H9 (cell line): ENCODE measurements around the gene RCAN2. TPM values are rescaled to one million over a fixed set of nuclear protein-coding genes. Genes with fewer than 3 reads are reported as not detected.

Source experiments
- DNase-seq: peaks from one replicate; pipeline ENCODE4 v3.0.0-alpha.2; 2017
- H2AFZ ChIP-seq: one replicate; pipeline ENCODE4 v1.6.1; 2013; ENCODE audit warnings: mild to moderate bottlenecking, low read length, control low read depth, moderate library complexity
- H2AK5ac ChIP-seq: 2 replicates; pipeline ENCODE4 v1.6.1; 2013; ENCODE audit warnings: low read length, control low read depth, mixed read lengths; ENCODE audit not compliant: insufficient read length
- H2BK120ac ChIP-seq: one replicate; pipeline ENCODE4 v1.6.1; 2013; ENCODE audit warnings: low read depth, mild to moderate bottlenecking, low read length, control low read depth, inconsistent platforms; ENCODE audit not compliant: poor library complexity, severe bottlenecking
- H2BK12ac ChIP-seq: 2 replicates; pipeline ENCODE4 v1.6.1; 2013; ENCODE audit warnings: low read length, control low read depth, mixed read lengths, low read depth; ENCODE audit not compliant: insufficient read length
- H2BK15ac ChIP-seq: 2 replicates; pipeline ENCODE4 v1.6.1; 2013; ENCODE audit warnings: low read depth, low read length, control low read depth
- H2BK20ac ChIP-seq: one replicate; pipeline ENCODE4 v1.6.1; 2013; ENCODE audit warnings: low read depth, mild to moderate bottlenecking, low read length, control low read depth, inconsistent platforms; ENCODE audit not compliant: poor library complexity, severe bottlenecking
- H2BK5ac ChIP-seq: 2 replicates; pipeline ENCODE4 v1.6.1; 2013; ENCODE audit warnings: low read length, control low read depth, mixed read lengths; ENCODE audit not compliant: insufficient read length
- H3K14ac ChIP-seq: 2 replicates; pipeline ENCODE4 v1.6.1; 2013; ENCODE audit warnings: low read length, control low read depth; ENCODE audit not compliant: insufficient read depth
- H3K18ac ChIP-seq: 2 replicates; pipeline ENCODE4 v1.6.1; 2013; ENCODE audit warnings: low read depth, mild to moderate bottlenecking, mixed read lengths, low read length, control low read depth; ENCODE audit not compliant: insufficient read length
- H3K23ac ChIP-seq: 2 replicates; pipeline ENCODE4 v1.6.1; 2013; ENCODE audit warnings: low read length, control low read depth, mixed read lengths, low read depth; ENCODE audit not compliant: insufficient read length
- H3K23me2 ChIP-seq: 2 replicates; pipeline ENCODE4 v1.6.1; 2013; ENCODE audit warnings: low read depth, mild to moderate bottlenecking, mixed read lengths, low read length, control low read depth; ENCODE audit not compliant: insufficient read length, poor library complexity, severe bottlenecking
- H3K27ac ChIP-seq: 2 replicates; pipeline ENCODE4 v1.5.1; 2013; ENCODE audit warnings: low read length, control low read depth, mixed read lengths, low read depth; ENCODE audit not compliant: insufficient read length
- H3K27me3 ChIP-seq: 2 replicates; pipeline ENCODE4 v1.6.1; 2013; ENCODE audit warnings: low read length, control low read depth, inconsistent platforms; ENCODE audit not compliant: insufficient read depth
- H3K4ac ChIP-seq: 2 replicates; pipeline ENCODE4 v1.6.1; 2013; ENCODE audit warnings: low read depth, mild to moderate bottlenecking, control low read depth, inconsistent platforms, low read length, moderate library complexity
- H3K4me1 ChIP-seq: 2 replicates; pipeline ENCODE4 v1.6.1; 2013; ENCODE audit warnings: low read length, control low read depth, inconsistent platforms; ENCODE audit not compliant: insufficient read depth
- H3K4me2 ChIP-seq: 2 replicates; pipeline ENCODE4 v1.6.1; 2013; ENCODE audit warnings: low read length, control low read depth, mixed read lengths; ENCODE audit not compliant: insufficient read length, insufficient read depth
- H3K56ac ChIP-seq: 2 replicates; pipeline ENCODE4 v1.6.1; 2013; ENCODE audit warnings: low read depth, mild to moderate bottlenecking, mixed read lengths, low read length, control low read depth; ENCODE audit not compliant: insufficient read length
- H3K79me1 ChIP-seq: 2 replicates; pipeline ENCODE4 v1.6.1; 2013; ENCODE audit warnings: low read depth, mild to moderate bottlenecking, moderate library complexity, low read length, control low read depth, inconsistent platforms; ENCODE audit not compliant: insufficient read depth, poor library complexity, severe bottlenecking
- H3K79me2 ChIP-seq: 2 replicates; pipeline ENCODE4 v1.6.1; 2013; ENCODE audit warnings: low read length, control low read depth, inconsistent platforms; ENCODE audit not compliant: insufficient read depth
- H3K9ac ChIP-seq: 2 replicates; pipeline ENCODE4 v1.6.1; 2013; ENCODE audit warnings: low read length, control low read depth, mixed read lengths; ENCODE audit not compliant: insufficient read length; ENCODE audit errors: extremely low read depth
- H3K9me3 ChIP-seq: one replicate; pipeline ENCODE4 v1.6.1; 2013; ENCODE audit warnings: low read depth, low read length, inconsistent platforms; ENCODE audit not compliant: control insufficient read depth
- H3T11ph ChIP-seq: one replicate; pipeline ENCODE4 v1.6.1; 2013; ENCODE audit warnings: mild to moderate bottlenecking, low read length, control low read depth, inconsistent platforms
- H4K20me1 ChIP-seq: one replicate; pipeline ENCODE4 v1.6.1; 2013; ENCODE audit not compliant: control insufficient read depth, insufficient read length, insufficient read depth
- H4K5ac ChIP-seq: 2 replicates; pipeline ENCODE4 v1.6.1; 2013; ENCODE audit warnings: low read depth, mild to moderate bottlenecking, mixed read lengths, low read length, control low read depth; ENCODE audit not compliant: insufficient read length
- H4K8ac ChIP-seq: replicated peaks from 2 replicates; pipeline ENCODE4 v1.6.1; 2013; ENCODE audit warnings: low read length, control low read depth, mixed read lengths, low read depth; ENCODE audit not compliant: insufficient read length
- H4K91ac ChIP-seq: 2 replicates; pipeline ENCODE4 v1.6.1; 2013; ENCODE audit warnings: low read depth, mild to moderate bottlenecking, moderate library complexity, mixed read lengths, low read length, control low read depth; ENCODE audit not compliant: insufficient read length
- H3K27ac Mint-ChIP-seq, 3 experiments: 2 replicates in 2 of 3; 3 replicates in 1 of 3; pipeline ENCODE4 v1.8.0; 2020 to 2021; ENCODE audit warnings: mixed read lengths in 3 of 3, mild to moderate bottlenecking in 1 of 3, moderate library complexity in 1 of 3
- H3K27me3 Mint-ChIP-seq: 2 replicates; pipeline ENCODE4 v1.8.0; 2021; ENCODE audit warnings: low read depth, mild to moderate bottlenecking, moderate library complexity, mixed read lengths
- H3K36me3 Mint-ChIP-seq, 3 experiments: 2 replicates in 2 of 3; 3 replicates in 1 of 3; pipeline ENCODE4 v1.8.0; 2020 to 2021; ENCODE audit warnings: low read depth in 3 of 3, mixed read lengths in 3 of 3; ENCODE audit not compliant: insufficient read depth in 1 of 3
- H3K4me1 Mint-ChIP-seq, 2 experiments: 2 replicates each; pipeline ENCODE4 v1.8.0; 2020; ENCODE audit warnings: mixed read lengths in 2 of 2
- H3K4me3 Mint-ChIP-seq, 2 experiments: 2 replicates in 1 of 2; 3 replicates in 1 of 2; pipeline ENCODE4 v1.8.0; 2020 to 2021; ENCODE audit warnings: mild to moderate bottlenecking in 2 of 2, mixed read lengths in 2 of 2, moderate library complexity in 1 of 2
- H3K9me3 Mint-ChIP-seq, 2 experiments: 2 replicates in 1 of 2; 3 replicates in 1 of 2; pipeline ENCODE4 v1.8.0; 2020; ENCODE audit warnings: mild to moderate bottlenecking in 2 of 2, mixed read lengths in 2 of 2, moderate library complexity in 1 of 2
- CTCF ChIP-seq: fragments of 200-600 bp; sonication (generic); conservative IDR thresholded peaks from 3 replicates; pipeline ENCODE4 v1.8.0; 2021; ENCODE audit warnings: antibody characterized with exemption, mild to moderate bottlenecking
- WGBS: extraction: QIAGEN DNeasy Blood & Tissue Kit; methylation state at CpG from one replicate; pipeline ENCODE4 v1.1.7; 2013; ENCODE audit warnings: missing lambda C conversion rate, low lambda C conversion rate, mixed read lengths; ENCODE audit not compliant: insufficient read length; ENCODE audit errors: extremely low coverage; 5-methylcytosine and 5-hydroxymethylcytosine counted together
- total RNA-seq: library from RNA; stranded (reverse); gene quantifications from 2 replicates; pipeline ENCODE4 v1.2.1, GENCODE V29; 2021

Gene RCAN2
- total RNA-seq, 1 experiment from 2014 or later: 3.0 TPM

- Histone ChIP-seq H3K79me1 (no peaks in the 10 kb centered on the region), H4K20me1 (no peaks in the 10 kb centered on the region), H3K56ac (no peak overlapping the region), H3T11ph (no peak overlapping the region), H3K4me2 (no peak overlapping the region), H4K91ac (no peak overlapping the region), H3K23me2 (no peaks in the 10 kb centered on the region), H3K27ac (no peak overlapping the region), H3K4me1 (no peaks in the 10 kb centered on the region), H3K79me2 (no peaks in the 10 kb centered on the region), H2BK12ac (no peak overlapping the region), H2BK15ac (no peak overlapping the region), H3K27me3 (no peaks in the 10 kb centered on the region), H2BK5ac (no peak overlapping the region), H2BK120ac (no peak overlapping the region), H3K9ac (no peak overlapping the region), H2BK20ac (no peak overlapping the region), H2AK5ac (no peak overlapping the region), H3K18ac (peak overlapping the region; percentile 51), H3K14ac (no peak overlapping the region), H4K5ac (no peak overlapping the region), H3K23ac (no peak overlapping the region), H4K8ac (no peak overlapping the region), H2AFZ (no peak overlapping the region), H3K4ac (no peak overlapping the region), H3K9me3 (no peaks in the 10 kb centered on the region)
- TF ChIP-seq CTCF: no peak
- Mint-ChIP-seq H3K27ac (no peak overlapping the region), H3K27me3 (no peaks in the 10 kb centered on the region; the same call in none of the 2 replicates), H3K36me3 (no peaks in the 10 kb centered on the region), H3K9me3 (peaks cover 0 to 3% of the 10 kb centered on the region in 2 experiments; a peak in 2 of 5 replicates), H3K4me1 (no peaks in the 10 kb centered on the region), H3K4me3 (no peak overlapping the region)
- WGBS: no CpG with 5 or more reads among the region's 4 CpGs
- no peak for DNase-seq
These were observed 300.4 kb downstream of the RCAN2 start for GRCh38 chr6:46190889-46191288.
